Thyroid gland (tissue), 4 donors: Measurements from ENCODE around the gene ANKRD66. TPM values are rescaled to one million over a fixed set of nuclear protein-coding genes. Genes with fewer than 3 reads are reported as not detected.

Experiments used
- DNase-seq, 2 donors: peaks; one replicate each; pipeline ENCODE4 v3.0.0-alpha.2; 2019
- H3K27ac ChIP-seq, 3 donors: fragments of 200-600 bp; sonication (generic); 1 replicate in 2 of 3; 2 replicates in 1 of 3; pipeline ENCODE4 v1.5.1; 2016 to 2019; ENCODE audit warnings: mild to moderate bottlenecking in 1 of 3, moderate library complexity in 1 of 3
- H3K27me3 ChIP-seq: fragments of 200-600 bp; sonication (generic); one replicate; pipeline ENCODE4 v1.5.1; 2019
- H3K36me3 ChIP-seq, 2 donors: fragments of 200-600 bp; sonication (generic); one replicate each; pipeline ENCODE4 v1.5.1; 2016 to 2019
- H3K4me1 ChIP-seq, 2 donors: fragments of 200-600 bp; sonication (generic); one replicate each; pipeline ENCODE4 v1.5.1; 2017 to 2019
- H3K4me3 ChIP-seq, 3 donors: fragments of 200-600 bp; sonication (generic); replicated peaks in 1 of 3; 1 replicate in 2 of 3; 2 replicates in 1 of 3; pipeline ENCODE4 v1.5.1; 2016; ENCODE audit warnings: mild to moderate bottlenecking in 1 of 3
- H3K9me3 ChIP-seq: fragments of 200-600 bp; sonication (generic); one replicate; pipeline ENCODE4 v1.5.1; 2017
- CTCF ChIP-seq, 6 experiments: fragments of 200-600 bp in 3 of 6; fragments of 450-650 bp in 3 of 6; sonication (generic) in 3 of 6; IDR thresholded peaks; one replicate each; pipeline ENCODE4 v1.5.1; 2016 to 2019; ENCODE audit warnings: antibody characterized with exemption in 6 of 6, mild to moderate bottlenecking in 2 of 6, inconsistent platforms in 1 of 6, moderate library complexity in 1 of 6
- POLR2A ChIP-seq, 2 donors: fragments of 450-650 bp; IDR thresholded peaks; one replicate each; pipeline ENCODE4 v1.6.1; 2017; ENCODE audit warnings: antibody characterized with exemption in 2 of 2, mild to moderate bottlenecking in 2 of 2, moderate library complexity in 1 of 2
- WGBS, 2 donors: methylation state at CpG; one replicate each; pipeline ENCODE4 v1.1.5; 2017; 5-methylcytosine and 5-hydroxymethylcytosine counted together
- intact Hi-C: fragments of 100-400 bp; cut with DNase I; formaldehyde crosslinking; loops from one replicate; pipeline ENCODE4 v1.15.1; 2023
- total RNA-seq, 4 donors: library from RNA; depleted of rRNA; stranded (reverse); fragments of >200 nt; gene quantifications; one replicate each; pipeline ENCODE4 v1.2.3, GENCODE V29; 2016

ANKRD66 gene
- total RNA-seq, 4 donors from 2014 or later: not detected

- 96 to 100% methylated on average over 3 of the region's 3 CpGs for WGBS, 2 donors
- intact Hi-C loops: no loop called here
- H3K9me3 ChIP-seq: no peaks in the 10 kb centered on the region
- no peaks in the 10 kb centered on the region for H3K36me3 ChIP-seq
- no peak overlapping the region for H3K27ac ChIP-seq
- H3K27me3 ChIP-seq: no peaks in the 10 kb centered on the region
- no peak overlapping the region for H3K4me3 ChIP-seq
- H3K4me1 ChIP-seq: no peaks in the 10 kb centered on the region
- no peak for DNase-seq
- TF ChIP-seq CTCF (IDR thresholded peaks at IDR 0.05) (no peak), POLR2A (IDR thresholded peaks at IDR 0.05) (no peak)
These were observed 42.1 kb downstream of the ANKRD66 start for GRCh38 chr6:46788791-46789190.

- H3K9me3 ChIP-seq: no peaks in the 10 kb centered on the region
- no peak overlapping the region for H3K27ac ChIP-seq
- no peaks in the 10 kb centered on the region for H3K36me3 ChIP-seq
- intact Hi-C loops: no loop called here
- no peak overlapping the region for H3K4me3 ChIP-seq
- DNase-seq: no peak
- TF ChIP-seq CTCF (IDR thresholded peaks at IDR 0.05) (no peak), POLR2A (IDR thresholded peaks at IDR 0.05) (no peak)
- H3K27me3 ChIP-seq: no peaks in the 10 kb centered on the region
- WGBS, 2 donors: 84 to 96% methylated on average over 4 of the region's 4 CpGs
- H3K4me1 ChIP-seq: no peaks in the 10 kb centered on the region
These were observed 43.0 kb downstream of the ANKRD66 start for GRCh38 chr6:46789434-46790354.

- H3K4me1 ChIP-seq: no peaks in the 10 kb centered on the region
- H3K36me3 ChIP-seq: no peaks in the 10 kb centered on the region
- no peak for TF ChIP-seq CTCF (IDR thresholded peaks at IDR 0.05)
- TF ChIP-seq POLR2A (IDR thresholded peaks at IDR 0.05): no peak
- H3K4me3 ChIP-seq: no peak overlapping the region
- H3K9me3 ChIP-seq: no peaks in the 10 kb centered on the region
- intact Hi-C loops: no loop called here
- no peaks in the 10 kb centered on the region for H3K27me3 ChIP-seq
- no peak overlapping the region for H3K27ac ChIP-seq
- no peak for DNase-seq
These were observed 43.7 kb downstream of the ANKRD66 start for GRCh38 chr6:46790355-46790874.

- Histone ChIP-seq H3K27ac (no peak overlapping the region), H3K27me3 (no peaks in the 10 kb centered on the region), H3K4me1 (no peaks in the 10 kb centered on the region), H3K4me3 (no peak overlapping the region), H3K36me3 (no peaks in the 10 kb centered on the region), H3K9me3 (no peaks in the 10 kb centered on the region)
- 31 to 85% methylated on average over 1 of the region's 1 CpG for WGBS, 2 donors
- TF ChIP-seq CTCF (IDR thresholded peaks at IDR 0.05) (no peak), POLR2A (IDR thresholded peaks at IDR 0.05) (no peak)
- intact Hi-C loops: no loop called here
- DNase-seq: no peak
These were observed 45.9 kb downstream of the ANKRD66 start for GRCh38 chr6:46792635-46793034.

- no peak within 1 kb of the TSS for H3K27ac ChIP-seq
- no peaks in the 10 kb centered on the region for H3K9me3 ChIP-seq
- no peak for TF ChIP-seq POLR2A (IDR thresholded peaks at IDR 0.05)
- WGBS, 2 donors: 89 to 91% methylated on average over 8 of the region's 8 CpGs
- intact Hi-C loops: no loop called here
- H3K36me3 ChIP-seq: no peaks in the 10 kb centered on the region
- no peaks in the 10 kb centered on the region for H3K27me3 ChIP-seq
- no peaks in the 10 kb centered on the region for H3K4me1 ChIP-seq
- no peak for DNase-seq
- H3K4me3 ChIP-seq: no peak within 1 kb of the TSS
These were observed 46.4 kb downstream of the ANKRD66 start, which contains the start of gene MEP1A for GRCh38 chr6:46793138-46793537. TSS of gene MEP1A (plus strand) at chr6:46793389. CDS start at chr6:46793399, 10 bp downstream.
